ENCODE results near the gene BCDIN3D. TPM values are rescaled to one million over a fixed set of nuclear protein-coding genes. Genes with fewer than 3 reads are reported as not detected.

The BCDIN3D gene
- total and polyA plus RNA-seq, 2 donors (not counting 3 experiments of a cell fraction or from before 2014, with no cell fraction given), result 1.8 to 3.1 TPM

- Histone ChIP-seq H3K36me3 (ENCODE audit: control insufficient read depth in 2 of 2, extremely low read depth in 1 of 2, insufficient read depth in 2 of 2, low read length in 2 of 2) (peaks cover 14 to 45% of the 10 kb centered on the region in 2 experiments), H3K9me3 (replicated peaks; ENCODE audit: control insufficient read depth, insufficient read depth, low read length) (no peaks in the 10 kb centered on the region), H3K9ac (replicated peaks; ENCODE audit: extremely low read depth, insufficient read depth, low read length) (no peak overlapping the region), H3K27me3 (ENCODE audit: control insufficient read depth in 2 of 2, insufficient read depth in 2 of 2, low read length in 2 of 2) (no peaks in the 10 kb centered on the region), H3K4me2 (ENCODE audit: insufficient read depth, low read length) (no peak overlapping the region), H4K20me1 (replicated peaks; ENCODE audit: control insufficient read depth, extremely low read depth, insufficient read depth, low read length) (no peaks in the 10 kb centered on the region), H3K9me1 (replicated peaks; ENCODE audit: control insufficient read depth, extremely low read depth, insufficient read depth, low read length) (no peaks in the 10 kb centered on the region), H3K27ac (ENCODE audit: insufficient read depth, low read depth, low read length) (no peak overlapping the region), H3K4me3 (replicated peaks in 1 of 3; ENCODE audit: insufficient read depth in 1 of 3, low read depth in 1 of 3, low read length in 3 of 3) (no peak overlapping the region), H3K4me1 (ENCODE audit: control insufficient read depth, extremely low read depth, insufficient read depth, low read length) (no peaks in the 10 kb centered on the region), H3K79me2 (ENCODE audit: control insufficient read depth, insufficient read depth, low read length) (no peaks in the 10 kb centered on the region), H2AFZ (ENCODE audit: low read depth, low read length) (no peak overlapping the region)
- FAIRE-seq (no peak), DNase-seq (ENCODE audit: low read depth, low spot score) (no peak)
- ChIA-PET CTCF (interaction anchor here (0.6 to 1.9 kb wide), 6 partner anchors 11 to 51 kb away, joined by 3 to 8 read pairs (median 4); no protein-coding TSS in a partner anchor), POLR2A (no interaction called here)
- BruUV-seq (replicated peaks), result no TSS peak
- TF ChIP-seq POLR2A (IDR thresholded peaks at IDR 0.05; ENCODE audit: low read depth, low read length), result no peak
- TF ChIP-seq GATA2 (IDR thresholded peaks at IDR 0.05; ENCODE audit: insufficient read depth, insufficient read length, low read depth, low read length), result no peak
- TF ChIP-seq MYC (IDR thresholded peaks at IDR 0.05; ENCODE audit: low read depth, low read length), result no peak
- no peak for TF ChIP-seq EZH2 (IDR thresholded peaks at IDR 0.05; ENCODE audit: borderline replicate concordance, low read depth, low read length, severe bottlenecking)
- TF ChIP-seq JUN (IDR thresholded peaks at IDR 0.05; ENCODE audit: borderline replicate concordance, insufficient read depth, insufficient read length, low read depth), result no peak
- no peak for TF ChIP-seq CTCF (IDR thresholded peaks at IDR 0.05; ENCODE audit: extremely low read depth in 1 of 2, insufficient read depth in 1 of 2, low read depth in 1 of 2, low read length in 2 of 2)
- TF ChIP-seq POLR2AphosphoS5 (IDR thresholded peaks at IDR 0.05; ENCODE audit: insufficient read depth, low read depth, low read length), result no peak
- no peak for TF ChIP-seq FOS (IDR thresholded peaks at IDR 0.05; ENCODE audit: borderline replicate concordance, insufficient read depth, low read length)
- no peak for TF ChIP-seq MAX (IDR thresholded peaks at IDR 0.05; ENCODE audit: insufficient read depth, insufficient read length)
- dilution Hi-C loops (cut with MboI; ENCODE audit: extremely low pct_ligation_motif_present, low sequenced_read_pairs), result no loop called here
- intact Hi-C loops (cut with micrococcal nuclease), result no loop called here
These were observed 37.5 kb downstream of the BCDIN3D start for GRCh38 chr12:49805409-49805808.
